Retinal pigment epithelial cell (primary cell): Measurements from ENCODE around the gene DCANP1.

Source experiments
- DNase-seq: peaks from one replicate; pipeline ENCODE4 v3.0.0-alpha.2; 2010; ENCODE audit warnings: low read depth
- H3K4me3 ChIP-seq: 2 replicates; pipeline ENCODE4 v1.5.1; 2011; ENCODE audit warnings: mild to moderate bottlenecking, low read length, control low read depth, moderate library complexity
- CTCF ChIP-seq: conservative IDR thresholded peaks from 2 replicates; pipeline ENCODE4 v1.5.1; 2011; ENCODE audit warnings: low read depth, low read length, control low read depth, inconsistent platforms

The DCANP1 gene

GRCh38 chr5:135455876-135456237 lies 8.7 kb upstream of the DCANP1 start:
- no peak for DNase-seq
- TF ChIP-seq CTCF, result no peak
- no peak overlapping the region for H3K4me3 ChIP-seq

GRCh38 chr5:135454946-135455345 lies 7.8 kb upstream of the DCANP1 start:
- H3K4me3 ChIP-seq, result no peak overlapping the region
- no peak for DNase-seq
- TF ChIP-seq CTCF, result no peak

- no peak for TF ChIP-seq CTCF
- H3K4me3 ChIP-seq, result no peak overlapping the region
- no peak for DNase-seq
These were observed 6.5 kb upstream of the DCANP1 start for GRCh38 chr5:135453613-135454012.

- no peak for TF ChIP-seq CTCF
- no peak within 1 kb of the TSS for H3K4me3 ChIP-seq
- DNase-seq, result no peak
These were observed 5.3 kb upstream of the DCANP1 start, which contains the start of gene TIFAB for GRCh38 chr5:135452321-135453030. TSS of gene TIFAB (minus strand) at chr5:135452351. CDS start at chr5:135449939, 2,412 bp downstream.

GRCh38 chr5:135451581-135452320 lies 4.6 kb upstream of the DCANP1 start:
- DNase-seq, result no peak
- no peak for TF ChIP-seq CTCF

GRCh38 chr5:135450952-135451351 lies 3.8 kb upstream of the DCANP1 start:
- no peak for TF ChIP-seq CTCF
- DNase-seq, result no peak
- no peak overlapping the region for H3K4me3 ChIP-seq

More at GRCh38 chr5:135451581-135452320, 4.6 kb upstream of the DCANP1 start:
- no peak overlapping the region for H3K4me3 ChIP-seq

GRCh38 chr5:135450336-135450735 lies 3.2 kb upstream of the DCANP1 start:
- TF ChIP-seq CTCF, result no peak

More at GRCh38 chr5:135450336-135450735, 3.2 kb upstream of the DCANP1 start:
- no peak overlapping the region for H3K4me3 ChIP-seq
- no peak for DNase-seq
